NOMO-1 treated with dmso at 0.1 percent for 144 hours (cell line): Measurements from ENCODE around the gene TAX1BP1.
"Not testable (repeated sequence)": the region's sequence is repeated elsewhere in the genome, so short reads cannot be mapped to it uniquely, and the experiment has no call there.

ENCODE experiments used
- DNase-seq: peaks from one replicate; lab custom pipeline; 2025; ENCODE audit not compliant: unreplicated experiment; lab: John Stamatoyannopoulos, UW

TAX1BP1 gene

DNA sequence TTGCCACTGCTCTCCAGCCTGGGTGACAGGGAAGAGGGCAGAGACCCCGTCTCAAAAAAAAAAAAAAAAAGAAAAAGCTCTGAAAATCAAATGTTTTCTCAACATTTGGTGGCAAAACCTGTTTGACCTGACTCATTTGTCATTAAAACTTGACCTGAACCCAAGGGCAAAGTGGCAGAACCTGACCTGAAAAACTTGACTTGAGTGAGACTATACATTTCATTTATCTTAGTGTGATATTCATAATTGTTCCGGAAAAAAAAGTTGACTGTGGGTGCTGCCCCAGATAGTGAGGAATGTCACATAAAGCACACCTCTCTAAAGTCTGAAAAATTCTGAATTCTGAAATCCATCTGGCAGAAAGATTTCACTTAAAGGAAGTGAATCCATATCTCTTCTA lies 2.3 kb upstream of the TAX1BP1 start:
- no peak for DNase-seq

DNA sequence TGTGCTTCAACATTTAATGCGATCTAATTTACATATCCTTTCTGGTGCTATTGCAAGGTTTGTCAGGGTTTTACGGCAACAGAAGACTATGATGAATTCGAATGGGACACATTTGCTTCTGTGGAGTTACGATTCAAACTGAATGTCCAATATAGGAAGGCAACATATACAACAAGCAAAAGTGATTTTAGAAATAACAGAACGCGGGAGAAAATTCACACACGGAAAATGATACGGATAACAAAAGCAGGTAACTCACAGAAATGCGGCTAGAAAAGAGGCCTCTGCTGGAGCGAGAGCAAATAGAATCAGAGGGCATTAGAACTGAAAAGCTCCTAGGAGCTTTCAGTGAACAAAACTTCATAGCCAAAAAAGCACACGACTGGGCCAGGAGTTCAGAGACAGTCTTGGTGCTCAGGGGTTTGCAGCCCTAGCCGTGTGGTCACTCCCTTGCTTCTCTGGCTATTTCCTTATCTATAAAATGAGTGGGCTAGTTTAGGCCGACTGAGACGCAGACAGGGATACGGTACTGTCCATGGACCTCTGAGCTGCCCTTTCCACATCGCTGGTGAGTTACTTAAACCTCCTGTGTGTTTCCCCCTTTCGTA lies 557 bp upstream of the TAX1BP1 start:
- DNase-seq: no peak

DNA sequence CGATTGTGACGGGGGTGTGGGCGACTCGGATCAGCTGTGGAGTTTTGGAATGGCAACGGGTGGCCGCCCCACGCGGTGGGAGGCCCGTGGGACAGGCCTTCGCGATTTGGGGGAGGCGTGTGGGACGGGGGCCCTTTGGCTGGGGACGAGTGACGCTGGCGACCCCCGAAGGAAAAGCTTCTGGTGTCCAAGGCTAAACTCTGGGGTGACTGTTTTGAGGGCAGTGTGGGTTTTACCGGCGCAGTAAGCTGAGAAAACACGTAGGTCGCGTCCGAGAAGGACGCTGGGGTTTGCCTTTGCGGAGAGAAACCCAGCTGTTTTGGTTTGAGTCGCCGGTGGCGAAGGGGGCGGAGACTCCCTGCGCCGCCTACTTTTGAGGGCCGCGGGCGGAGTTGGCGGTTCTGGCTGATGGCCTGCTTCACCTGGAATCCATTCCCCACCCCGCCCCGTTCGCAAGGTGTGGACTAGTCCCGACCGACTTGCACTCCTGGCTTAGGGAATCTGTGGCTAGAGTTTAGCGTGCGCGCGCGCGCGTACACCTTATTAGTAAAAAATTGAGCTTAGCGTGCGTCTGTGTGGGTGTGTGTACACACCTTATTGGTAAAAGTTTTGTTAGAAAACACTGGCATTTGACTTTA lies 606 bp downstream of the TAX1BP1 start:
- DNase-seq: peak; percentile 53

DNA sequence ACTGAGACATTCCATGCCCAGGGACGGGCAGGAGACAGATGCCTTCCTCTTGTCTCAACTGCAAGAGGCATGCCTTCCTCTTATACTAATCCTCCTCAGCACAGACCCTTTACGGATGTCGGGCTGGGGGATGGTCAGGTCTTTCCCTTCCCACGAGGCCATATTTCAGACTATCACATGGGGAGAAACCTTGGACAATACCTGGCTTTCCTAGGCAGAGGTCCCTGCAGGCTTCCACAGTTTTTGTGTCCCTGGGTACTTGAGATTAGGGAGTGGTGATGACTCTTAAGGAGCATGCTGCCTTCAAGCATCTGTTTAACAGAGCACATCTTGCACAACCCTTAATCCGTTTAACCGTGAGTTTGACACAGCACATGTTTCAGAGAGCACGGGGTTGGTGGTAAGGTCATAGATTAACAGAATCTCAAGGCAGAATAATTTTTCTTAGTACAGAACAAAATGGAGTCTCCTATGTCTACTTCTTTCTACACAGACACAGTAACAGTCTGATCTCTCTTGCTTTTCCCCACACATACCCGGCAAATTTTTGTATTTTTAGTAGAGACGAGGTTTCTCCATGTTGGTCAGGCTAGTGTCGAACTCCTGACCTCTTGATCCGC lies 2.2 kb downstream of the TAX1BP1 start:
- not testable (repeated sequence) for DNase-seq

DNA sequence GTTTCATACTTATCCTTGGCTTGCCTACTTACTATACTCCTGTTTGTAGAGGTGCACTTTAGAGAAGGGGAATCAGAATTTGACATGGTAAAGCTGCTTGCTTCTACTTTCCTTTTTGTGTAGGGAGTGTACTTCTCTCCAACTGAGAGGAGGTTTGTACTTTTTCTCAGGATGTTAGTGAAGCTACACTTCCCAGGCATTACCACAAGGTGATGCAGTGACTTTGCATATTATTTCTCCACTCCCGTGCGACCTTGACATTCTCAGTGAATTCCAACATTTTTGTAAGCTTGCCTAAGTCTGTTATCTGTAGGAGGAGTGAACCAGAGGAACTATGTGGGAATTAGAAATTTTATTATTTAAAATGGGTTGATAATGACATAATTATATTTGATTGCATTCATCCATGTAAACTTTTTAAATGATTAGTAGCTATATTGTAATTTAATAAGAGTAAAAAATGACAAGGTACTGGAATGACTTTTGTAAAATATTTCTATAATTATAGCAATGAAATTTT lies 5.2 kb downstream of the TAX1BP1 start:
- no peak for DNase-seq

DNA sequence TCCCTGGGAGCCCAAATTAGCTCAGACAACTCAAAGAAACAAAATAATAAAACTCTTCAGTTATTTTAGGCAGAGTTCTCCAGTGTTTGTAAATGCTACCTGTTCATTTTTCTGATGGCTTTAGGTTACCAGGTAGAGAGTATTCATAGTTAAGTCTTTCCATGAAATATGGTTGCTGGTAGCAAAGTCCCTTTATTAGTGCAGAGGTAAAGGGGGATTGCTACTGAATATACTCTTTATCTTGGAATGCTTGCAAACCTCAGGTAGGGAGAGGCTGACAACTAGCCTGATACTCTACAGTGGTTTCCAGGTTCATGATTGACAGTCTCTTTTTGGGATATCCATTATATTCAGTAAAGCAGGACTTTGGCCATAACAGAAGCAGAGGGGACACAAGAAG lies 6.5 kb downstream of the TAX1BP1 start:
- DNase-seq: no peak

DNA sequence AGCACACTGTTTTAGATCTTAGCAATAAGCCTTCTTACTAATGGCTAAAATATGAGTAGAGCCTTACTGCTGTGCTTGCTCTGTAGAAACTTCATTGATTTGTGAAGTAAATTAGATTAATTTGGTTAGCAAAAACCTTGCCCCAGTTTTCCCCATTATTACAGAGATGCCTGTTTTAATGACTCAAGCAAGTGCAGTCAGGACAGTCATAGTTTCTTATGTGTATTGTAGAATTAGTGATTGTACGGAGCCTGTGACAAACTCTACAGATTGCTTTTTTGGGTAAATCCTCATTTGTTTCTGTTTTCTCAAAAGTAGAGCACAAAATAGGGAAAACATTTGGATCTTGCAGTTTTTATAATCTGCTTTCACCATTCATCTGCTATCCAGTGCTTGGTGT lies 7.0 kb downstream of the TAX1BP1 start:
- no peak for DNase-seq

DNA sequence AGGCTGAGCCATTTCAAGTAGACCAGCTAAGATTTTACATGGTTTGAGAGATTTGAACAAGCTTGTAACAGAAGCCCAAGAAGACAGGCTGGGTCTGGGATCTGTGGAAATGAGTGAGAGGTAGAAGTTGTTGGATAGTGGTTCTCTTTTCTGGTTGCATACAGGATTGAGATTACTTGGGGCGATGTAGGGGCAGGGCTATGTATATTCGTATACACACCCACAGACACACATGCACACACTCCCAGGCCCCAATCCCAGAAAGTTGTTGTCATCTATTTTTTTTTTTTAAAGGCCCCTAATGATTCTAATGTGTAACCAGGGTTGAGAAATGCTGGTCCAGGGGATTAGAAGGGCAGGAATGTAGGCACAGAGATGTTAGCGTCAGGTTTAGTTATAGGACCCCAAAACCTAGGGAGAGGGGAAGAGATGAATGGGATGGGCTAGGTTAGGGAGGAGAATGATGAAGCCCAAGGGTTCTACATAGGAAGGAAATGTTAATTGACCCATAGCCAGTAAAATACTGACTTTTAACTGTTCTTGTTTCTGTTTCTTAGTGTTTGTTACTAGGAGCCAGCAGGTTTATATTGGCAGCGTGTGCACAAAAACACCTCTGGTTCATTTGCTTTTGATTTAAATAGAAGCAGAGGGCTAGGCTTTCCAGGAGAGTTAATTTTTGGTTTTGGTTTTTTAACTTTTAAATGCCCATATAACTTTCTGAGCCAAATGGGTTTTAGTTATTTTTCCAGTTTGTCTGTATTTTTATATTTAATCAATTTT lies 7.8 kb downstream of the TAX1BP1 start:
- no peak for DNase-seq

DNA sequence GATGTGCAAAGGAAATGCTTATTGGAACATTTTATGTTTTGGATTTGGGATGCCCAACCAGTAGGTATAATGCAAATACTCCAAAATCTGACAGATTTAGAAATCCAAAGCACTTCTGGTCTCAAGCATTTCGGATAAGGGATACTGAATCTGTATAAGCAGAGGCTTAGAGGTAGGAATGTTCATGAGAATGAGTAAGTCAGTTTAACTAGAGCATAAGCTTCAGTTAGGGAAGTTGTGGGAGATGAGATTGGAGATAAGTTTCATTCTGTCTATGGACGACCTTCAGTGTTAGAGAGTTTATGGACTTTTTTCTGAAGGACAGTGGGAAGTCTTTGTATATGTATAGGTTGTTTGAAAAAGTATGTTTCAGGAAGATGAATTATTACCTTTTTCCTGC lies 10.4 kb downstream of the TAX1BP1 start:
- DNase-seq: no peak

DNA sequence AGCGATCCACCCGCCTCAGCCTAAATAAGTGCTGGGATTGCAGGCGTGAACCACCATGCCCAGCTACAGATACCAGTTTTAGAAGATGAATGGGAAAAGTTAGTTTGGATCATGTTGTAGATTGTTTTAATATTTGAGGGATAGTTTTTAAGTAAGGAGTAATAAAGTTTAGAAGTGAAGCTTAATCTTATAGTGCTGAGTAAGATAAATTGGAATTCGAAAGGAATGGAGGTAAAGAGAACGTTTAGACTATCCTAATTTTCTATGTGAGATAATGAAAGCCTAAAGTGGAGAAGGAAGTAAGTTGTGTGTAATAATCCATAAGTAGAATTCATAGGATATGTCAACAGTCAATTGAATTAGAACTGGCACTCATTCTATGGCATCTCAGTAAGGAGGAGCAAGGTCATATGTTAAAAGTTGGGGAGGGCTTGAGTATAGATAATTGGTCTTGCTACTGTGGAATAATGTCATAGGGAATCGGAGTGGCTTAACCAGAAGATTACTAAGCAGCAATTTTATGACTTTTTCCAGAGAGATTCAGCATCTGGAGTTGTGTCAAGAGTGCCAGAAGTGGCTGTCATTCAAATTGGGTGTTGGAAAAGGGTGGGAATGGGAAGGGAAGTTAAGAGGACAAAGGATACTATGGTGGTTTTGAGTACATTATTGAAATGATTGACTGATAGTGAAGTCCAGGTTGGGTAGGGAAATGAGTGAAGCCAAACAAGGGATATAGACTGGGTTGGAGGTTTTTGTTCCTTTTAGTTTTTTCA lies 12.1 kb downstream of the TAX1BP1 start:
- DNase-seq: no peak

DNA sequence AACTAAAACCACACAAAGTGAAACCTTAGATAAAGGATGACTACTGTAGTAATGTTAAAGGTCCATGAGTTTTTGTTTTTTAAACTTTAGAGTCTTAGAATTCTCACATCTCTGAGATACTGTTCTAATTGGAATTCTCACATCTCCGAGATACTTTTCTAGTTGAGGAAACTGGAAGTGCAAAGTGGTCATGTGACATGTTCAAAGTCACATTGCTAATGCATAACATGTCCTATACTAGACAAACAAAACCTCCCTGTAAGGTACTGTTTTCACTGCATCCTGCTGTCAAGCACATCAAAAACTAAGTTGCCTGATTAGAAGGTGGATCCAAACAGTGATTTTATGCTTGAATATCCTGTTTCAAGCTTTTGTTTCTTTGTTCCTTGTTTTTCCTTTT lies 13.9 kb downstream of the TAX1BP1 start:
- DNase-seq: no peak

DNA sequence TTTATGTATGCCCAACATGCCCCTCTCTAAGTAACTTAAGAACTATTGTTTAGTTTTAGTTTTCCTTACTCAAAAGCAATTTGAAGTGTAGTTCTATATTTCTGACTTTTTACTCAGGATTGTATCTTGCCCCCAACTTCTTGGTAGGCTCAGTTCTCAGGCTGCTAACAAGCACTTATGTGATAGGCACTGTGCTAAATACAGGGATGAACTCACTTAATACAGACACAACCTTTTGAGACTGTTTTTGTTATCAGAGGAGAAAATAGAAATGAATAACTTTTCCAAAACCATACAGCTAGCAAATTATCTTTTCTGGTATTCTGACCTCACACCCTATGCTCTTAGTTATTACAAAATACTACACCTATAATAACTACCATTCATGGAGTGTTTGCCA lies 16.3 kb downstream of the TAX1BP1 start:
- DNase-seq: no peak

DNA sequence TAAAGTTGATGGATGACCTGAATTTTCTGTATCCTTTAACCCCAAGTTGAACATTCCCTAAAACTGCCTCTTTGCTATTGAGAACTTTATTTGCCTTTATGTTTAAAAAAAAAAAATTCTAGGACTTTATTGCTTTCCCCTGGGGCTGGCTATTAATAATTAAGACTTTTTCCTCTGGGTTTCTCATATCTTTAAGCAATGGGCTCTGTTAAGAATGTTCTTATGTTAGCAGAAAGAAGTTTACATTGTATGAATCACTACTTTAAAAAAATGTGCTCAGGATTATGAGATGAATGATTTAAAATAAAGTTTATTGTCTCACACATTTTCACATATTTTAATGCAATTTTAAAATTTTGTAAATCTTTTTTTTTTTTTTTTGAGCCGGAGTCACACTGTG lies 19.5 kb downstream of the TAX1BP1 start:
- no peak for DNase-seq

DNA sequence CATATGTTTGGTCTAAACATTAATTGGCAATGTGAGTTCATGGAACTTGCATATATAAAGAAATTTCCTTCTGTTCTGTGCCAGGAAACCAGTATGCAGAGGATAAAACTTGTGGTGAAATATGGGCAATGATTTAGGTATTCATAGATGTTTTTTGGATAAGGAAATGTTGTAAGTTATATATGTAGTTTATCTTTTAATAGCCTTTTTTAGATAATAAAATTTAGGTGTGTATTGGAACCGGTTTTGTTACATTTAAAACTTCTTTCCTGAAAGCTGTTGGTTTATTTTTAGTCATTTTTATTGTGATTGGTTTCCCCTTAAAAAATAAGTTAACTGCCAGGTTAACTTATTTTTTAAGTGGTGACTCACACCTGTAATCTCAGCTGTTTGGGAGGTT lies 22.1 kb downstream of the TAX1BP1 start:
- no peak for DNase-seq

DNA sequence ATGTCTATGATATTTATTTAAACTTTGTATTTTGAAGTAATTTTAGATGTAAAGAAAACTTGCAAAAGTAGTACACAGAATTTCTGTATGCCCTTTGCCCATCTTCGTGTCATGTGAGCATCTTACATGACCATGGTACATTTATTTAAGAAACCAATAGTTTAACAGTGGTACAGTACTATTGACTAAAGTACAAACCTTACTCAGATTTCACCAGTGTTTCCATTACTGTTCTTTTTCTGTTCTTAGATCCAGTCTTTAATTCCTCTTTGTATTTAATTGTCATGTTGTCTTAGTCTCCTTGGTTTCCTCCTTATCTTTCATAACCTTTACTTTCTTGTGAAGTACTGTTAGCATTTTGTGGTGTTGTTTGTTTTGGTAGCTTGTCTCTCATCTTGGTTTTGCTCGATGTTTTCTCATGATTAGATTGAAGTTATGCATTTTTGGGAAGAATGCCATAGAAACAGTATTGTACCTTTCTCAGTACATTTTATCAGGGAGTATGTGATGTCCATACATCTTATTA lies 24.1 kb downstream of the TAX1BP1 start:
- no peak for DNase-seq

DNA sequence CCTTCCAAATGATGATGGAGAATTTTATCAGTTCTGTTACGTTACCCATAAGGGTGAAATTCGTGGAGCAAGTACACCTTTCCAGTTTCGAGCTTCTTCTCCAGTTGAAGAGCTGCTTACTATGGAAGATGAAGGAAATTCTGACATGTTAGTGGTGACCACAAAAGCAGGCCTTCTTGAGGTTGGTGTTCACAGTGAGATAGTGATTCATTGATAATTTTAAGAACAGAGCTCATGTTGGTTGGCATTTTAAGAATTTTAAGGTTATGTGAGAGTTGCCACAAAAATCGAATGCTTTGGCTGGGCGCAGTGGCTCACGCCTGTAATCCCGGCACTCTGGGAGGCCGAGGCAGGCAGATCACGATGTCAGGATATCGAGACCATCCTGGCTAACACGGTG lies 25.9 kb downstream of the TAX1BP1 start:
- DNase-seq: no peak

DNA sequence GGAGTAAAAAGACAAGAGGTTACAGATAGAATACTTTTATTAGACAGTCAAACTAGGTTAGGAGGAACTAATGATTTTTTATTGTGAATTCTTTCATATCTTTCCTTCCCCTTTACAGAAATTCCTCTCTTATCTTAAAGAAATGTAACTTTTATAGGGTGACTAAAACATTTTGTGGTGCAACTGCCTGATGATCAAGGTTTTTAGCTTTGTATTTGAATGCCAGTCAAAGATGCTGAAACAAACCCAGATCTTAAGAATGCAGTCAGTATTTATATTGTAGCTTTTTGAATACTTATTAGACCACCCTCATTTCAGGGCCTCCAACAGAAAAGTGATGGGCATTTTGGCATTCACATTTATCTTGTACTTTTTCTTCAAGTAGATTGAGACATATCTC lies 27.4 kb downstream of the TAX1BP1 start:
- no peak for DNase-seq

DNA sequence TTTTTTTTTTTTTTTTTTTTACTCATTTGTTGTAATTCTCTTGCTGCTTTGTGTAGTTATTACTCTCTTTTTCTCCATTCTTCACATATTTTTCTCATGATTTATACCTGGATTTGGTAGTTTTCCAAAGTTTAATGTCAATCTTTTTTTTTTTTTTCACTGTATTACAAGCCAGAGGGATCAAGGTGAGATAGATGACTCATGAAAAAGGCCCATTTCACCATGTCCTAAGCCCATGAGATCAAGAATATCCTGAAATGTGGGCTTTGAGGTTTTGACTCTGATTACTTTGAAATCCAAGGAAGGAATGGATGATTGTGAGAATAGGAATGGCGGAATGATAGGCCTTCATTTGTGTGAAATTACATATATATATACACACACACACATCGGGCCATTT lies 31.1 kb downstream of the TAX1BP1 start:
- DNase-seq: no peak

DNA sequence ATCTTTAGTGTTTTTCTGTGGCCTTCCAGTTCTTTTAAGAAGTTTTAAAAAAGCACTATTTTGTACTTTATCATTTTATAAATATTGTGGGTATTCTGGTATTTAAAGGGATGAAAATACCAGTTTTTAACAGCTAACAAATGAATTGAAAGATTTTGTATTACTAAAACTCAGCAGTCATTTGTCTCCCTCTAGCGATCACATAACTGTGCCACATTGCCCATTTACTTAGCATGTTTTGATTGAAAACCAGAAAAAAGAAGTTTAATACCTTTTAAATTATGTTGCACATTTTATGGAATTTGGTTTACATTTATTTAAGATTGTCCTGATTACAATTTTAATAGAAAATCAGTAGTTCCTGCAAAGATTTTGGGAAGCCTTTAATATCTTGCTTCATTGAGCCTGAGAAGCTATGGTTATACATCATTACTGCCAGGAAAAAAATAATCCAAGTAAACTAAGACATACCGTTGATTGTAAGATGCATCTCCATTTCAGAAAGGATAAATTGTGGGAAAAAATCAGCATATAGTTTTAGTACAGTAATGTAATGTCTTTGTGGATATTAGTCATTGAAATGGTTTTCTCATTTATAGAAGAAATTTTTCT lies 34.9 kb downstream of the TAX1BP1 start:
- DNase-seq: no peak

DNA sequence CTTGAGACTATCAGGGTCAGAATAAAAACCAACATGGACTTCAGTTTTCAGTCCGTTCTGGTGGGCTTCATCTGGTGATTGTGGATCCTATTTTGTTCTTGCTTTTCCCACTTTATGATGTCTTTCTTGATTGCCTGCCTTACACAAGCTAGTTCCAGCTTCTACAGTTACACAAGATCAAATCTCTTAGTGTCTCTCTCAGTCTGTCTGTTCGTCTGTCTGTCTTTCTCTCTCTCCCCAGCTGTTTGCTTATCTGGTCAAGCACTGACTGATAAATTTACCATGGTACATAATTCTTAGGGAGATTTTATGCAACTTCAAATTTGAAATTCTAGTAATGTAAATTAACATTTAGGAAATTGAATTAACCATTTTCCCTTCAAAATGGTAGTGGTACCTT lies 35.8 kb downstream of the TAX1BP1 start:
- no peak for DNase-seq
